ENCODE results near the gene CNTN5.

The CNTN5 gene

DNA sequence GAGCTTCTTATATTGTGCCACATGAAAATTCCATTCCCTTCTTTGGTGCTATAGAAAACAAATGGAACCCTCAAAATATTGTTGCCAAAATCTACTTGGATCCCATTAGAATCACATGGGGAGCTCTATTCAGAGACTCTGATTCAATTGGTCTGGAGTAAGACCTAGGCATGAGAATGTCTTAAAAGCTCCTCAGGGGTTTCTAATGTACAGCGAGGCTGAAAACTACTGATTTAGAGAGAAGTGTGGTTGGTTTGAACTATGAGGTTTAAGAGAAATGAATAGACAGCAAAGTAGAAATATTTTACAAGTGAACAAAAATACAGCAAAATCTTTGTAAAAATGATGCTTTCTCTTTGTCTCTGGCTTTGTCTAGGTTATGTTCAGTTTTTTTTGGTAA, 514.7 kb downstream of the CNTN5 start:
- no peak for ATAC-seq
- TF ChIP-seq ESRRG (CRISPR knock-in tag; IDR thresholded peaks at IDR 0.05): no peak
- TF ChIP-seq ISL1 (CRISPR knock-in tag; IDR thresholded peaks at IDR 0.05): no peak
- TF ChIP-seq, protein P1, sequence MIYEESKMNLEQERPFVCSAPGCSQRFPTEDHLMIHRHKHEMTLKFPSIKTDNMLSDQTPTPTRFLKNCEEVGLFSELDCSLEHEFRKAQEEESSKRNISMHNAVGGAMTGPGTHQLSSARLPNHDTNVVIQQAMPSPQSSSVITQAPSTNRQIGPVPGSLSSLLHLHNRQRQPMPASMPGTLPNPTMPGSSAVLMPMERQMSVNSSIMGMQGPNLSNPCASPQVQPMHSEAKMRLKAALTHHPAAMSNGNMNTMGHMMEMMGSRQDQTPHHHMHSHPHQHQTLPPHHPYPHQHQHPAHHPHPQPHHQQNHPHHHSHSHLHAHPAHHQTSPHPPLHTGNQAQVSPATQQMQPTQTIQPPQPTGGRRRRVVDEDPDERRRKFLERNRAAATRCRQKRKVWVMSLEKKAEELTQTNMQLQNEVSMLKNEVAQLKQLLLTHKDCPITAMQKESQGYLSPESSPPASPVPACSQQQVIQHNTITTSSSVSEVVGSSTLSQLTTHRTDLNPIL (CRISPR knock-in tag; IDR thresholded peaks at IDR 0.05; ENCODE audit: low read depth): no peak
- TF ChIP-seq ZNF70 (CRISPR knock-in tag; IDR thresholded peaks at IDR 0.05): no peak
- no peak for TF ChIP-seq ZC3H10 (CRISPR knock-in tag; IDR thresholded peaks at IDR 0.05)
- TF ChIP-seq, protein P2, sequence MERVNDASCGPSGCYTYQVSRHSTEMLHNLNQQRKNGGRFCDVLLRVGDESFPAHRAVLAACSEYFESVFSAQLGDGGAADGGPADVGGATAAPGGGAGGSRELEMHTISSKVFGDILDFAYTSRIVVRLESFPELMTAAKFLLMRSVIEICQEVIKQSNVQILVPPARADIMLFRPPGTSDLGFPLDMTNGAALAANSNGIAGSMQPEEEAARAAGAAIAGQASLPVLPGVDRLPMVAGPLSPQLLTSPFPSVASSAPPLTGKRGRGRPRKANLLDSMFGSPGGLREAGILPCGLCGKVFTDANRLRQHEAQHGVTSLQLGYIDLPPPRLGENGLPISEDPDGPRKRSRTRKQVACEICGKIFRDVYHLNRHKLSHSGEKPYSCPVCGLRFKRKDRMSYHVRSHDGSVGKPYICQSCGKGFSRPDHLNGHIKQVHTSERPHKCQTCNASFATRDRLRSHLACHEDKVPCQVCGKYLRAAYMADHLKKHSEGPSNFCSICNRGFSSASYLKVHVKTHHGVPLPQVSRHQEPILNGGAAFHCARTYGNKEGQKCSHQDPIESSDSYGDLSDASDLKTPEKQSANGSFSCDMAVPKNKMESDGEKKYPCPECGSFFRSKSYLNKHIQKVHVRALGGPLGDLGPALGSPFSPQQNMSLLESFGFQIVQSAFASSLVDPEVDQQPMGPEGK (CRISPR knock-in tag; IDR thresholded peaks at IDR 0.05; ENCODE audit: borderline replicate concordance): no peak
- TF ChIP-seq, protein P3, sequence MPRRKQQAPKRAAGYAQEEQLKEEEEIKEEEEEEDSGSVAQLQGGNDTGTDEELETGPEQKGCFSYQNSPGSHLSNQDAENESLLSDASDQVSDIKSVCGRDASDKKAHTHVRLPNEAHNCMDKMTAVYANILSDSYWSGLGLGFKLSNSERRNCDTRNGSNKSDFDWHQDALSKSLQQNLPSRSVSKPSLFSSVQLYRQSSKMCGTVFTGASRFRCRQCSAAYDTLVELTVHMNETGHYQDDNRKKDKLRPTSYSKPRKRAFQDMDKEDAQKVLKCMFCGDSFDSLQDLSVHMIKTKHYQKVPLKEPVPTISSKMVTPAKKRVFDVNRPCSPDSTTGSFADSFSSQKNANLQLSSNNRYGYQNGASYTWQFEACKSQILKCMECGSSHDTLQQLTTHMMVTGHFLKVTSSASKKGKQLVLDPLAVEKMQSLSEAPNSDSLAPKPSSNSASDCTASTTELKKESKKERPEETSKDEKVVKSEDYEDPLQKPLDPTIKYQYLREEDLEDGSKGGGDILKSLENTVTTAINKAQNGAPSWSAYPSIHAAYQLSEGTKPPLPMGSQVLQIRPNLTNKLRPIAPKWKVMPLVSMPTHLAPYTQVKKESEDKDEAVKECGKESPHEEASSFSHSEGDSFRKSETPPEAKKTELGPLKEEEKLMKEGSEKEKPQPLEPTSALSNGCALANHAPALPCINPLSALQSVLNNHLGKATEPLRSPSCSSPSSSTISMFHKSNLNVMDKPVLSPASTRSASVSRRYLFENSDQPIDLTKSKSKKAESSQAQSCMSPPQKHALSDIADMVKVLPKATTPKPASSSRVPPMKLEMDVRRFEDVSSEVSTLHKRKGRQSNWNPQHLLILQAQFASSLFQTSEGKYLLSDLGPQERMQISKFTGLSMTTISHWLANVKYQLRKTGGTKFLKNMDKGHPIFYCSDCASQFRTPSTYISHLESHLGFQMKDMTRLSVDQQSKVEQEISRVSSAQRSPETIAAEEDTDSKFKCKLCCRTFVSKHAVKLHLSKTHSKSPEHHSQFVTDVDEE (CRISPR knock-in tag; IDR thresholded peaks at IDR 0.05): no peak
- no peak for TF ChIP-seq TOX (CRISPR knock-in tag; IDR thresholded peaks at IDR 0.05; ENCODE audit: borderline replicate concordance)
- no peak for TF ChIP-seq RARB (CRISPR knock-in tag; IDR thresholded peaks at IDR 0.05)

DNA sequence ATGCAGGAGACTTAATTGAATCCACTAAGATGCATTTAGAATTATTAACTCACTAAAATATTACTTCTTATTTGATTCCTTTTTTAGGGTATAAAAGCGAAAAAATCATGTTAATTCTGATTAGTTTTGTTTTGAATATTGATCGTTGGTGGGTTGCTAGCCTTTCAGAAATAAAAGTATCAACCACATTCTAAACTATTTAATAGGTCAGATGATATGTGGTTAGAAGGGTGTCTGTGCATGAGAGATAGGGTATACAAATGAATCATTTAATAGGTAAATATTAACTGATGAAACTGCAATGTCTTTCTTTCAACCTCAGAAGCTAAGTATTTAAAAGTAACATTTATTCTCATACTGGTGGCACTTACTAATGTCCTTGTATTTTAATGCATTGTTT, 515.1 kb downstream of the CNTN5 start:
- no peak for ATAC-seq
- TF ChIP-seq ARNTL (CRISPR knock-in tag; IDR thresholded peaks at IDR 0.05; ENCODE audit: borderline replicate concordance, low read depth) (no peak), CSDC2 (CRISPR knock-in tag; IDR thresholded peaks at IDR 0.05) (no peak), TOX (CRISPR knock-in tag; IDR thresholded peaks at IDR 0.05; ENCODE audit: borderline replicate concordance) (no peak), ZNF565 (CRISPR knock-in tag; conservative IDR thresholded peaks at IDR 0.05; ENCODE audit: low read depth) (no peak), ZNF70 (CRISPR knock-in tag; IDR thresholded peaks at IDR 0.05) (no peak), OSR1 (CRISPR knock-in tag; IDR thresholded peaks at IDR 0.05) (no peak), BACH2 (CRISPR knock-in tag; IDR thresholded peaks at IDR 0.05; ENCODE audit: borderline replicate concordance) (no peak), RARB (CRISPR knock-in tag; IDR thresholded peaks at IDR 0.05) (no peak), ISL1 (CRISPR knock-in tag; IDR thresholded peaks at IDR 0.05) (no peak), GLIS3 (CRISPR knock-in tag; IDR thresholded peaks at IDR 0.05) (no peak), ESRRG (CRISPR knock-in tag; IDR thresholded peaks at IDR 0.05) (no peak), ZNF8 (CRISPR knock-in tag; IDR thresholded peaks at IDR 0.05) (no peak)
- TF ChIP-seq, protein P4, sequence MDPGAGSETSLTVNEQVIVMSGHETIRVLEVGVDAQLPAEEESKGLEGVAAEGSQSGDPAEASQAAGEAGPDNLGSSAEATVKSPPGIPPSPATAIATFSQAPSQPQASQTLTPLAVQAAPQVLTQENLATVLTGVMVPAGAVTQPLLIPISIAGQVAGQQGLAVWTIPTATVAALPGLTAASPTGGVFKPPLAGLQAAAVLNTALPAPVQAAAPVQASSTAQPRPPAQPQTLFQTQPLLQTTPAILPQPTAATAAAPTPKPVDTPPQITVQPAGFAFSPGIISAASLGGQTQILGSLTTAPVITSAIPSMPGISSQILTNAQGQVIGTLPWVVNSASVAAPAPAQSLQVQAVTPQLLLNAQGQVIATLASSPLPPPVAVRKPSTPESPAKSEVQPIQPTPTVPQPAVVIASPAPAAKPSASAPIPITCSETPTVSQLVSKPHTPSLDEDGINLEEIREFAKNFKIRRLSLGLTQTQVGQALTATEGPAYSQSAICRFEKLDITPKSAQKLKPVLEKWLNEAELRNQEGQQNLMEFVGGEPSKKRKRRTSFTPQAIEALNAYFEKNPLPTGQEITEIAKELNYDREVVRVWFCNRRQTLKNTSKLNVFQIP (CRISPR knock-in tag; IDR thresholded peaks at IDR 0.05; ENCODE audit: borderline replicate concordance, low read depth): no peak
- TF ChIP-seq, protein P2 (CRISPR knock-in tag; IDR thresholded peaks at IDR 0.05; ENCODE audit: borderline replicate concordance): no peak
- TF ChIP-seq, protein P3 (CRISPR knock-in tag; IDR thresholded peaks at IDR 0.05): no peak
- TF ChIP-seq, protein P5, sequence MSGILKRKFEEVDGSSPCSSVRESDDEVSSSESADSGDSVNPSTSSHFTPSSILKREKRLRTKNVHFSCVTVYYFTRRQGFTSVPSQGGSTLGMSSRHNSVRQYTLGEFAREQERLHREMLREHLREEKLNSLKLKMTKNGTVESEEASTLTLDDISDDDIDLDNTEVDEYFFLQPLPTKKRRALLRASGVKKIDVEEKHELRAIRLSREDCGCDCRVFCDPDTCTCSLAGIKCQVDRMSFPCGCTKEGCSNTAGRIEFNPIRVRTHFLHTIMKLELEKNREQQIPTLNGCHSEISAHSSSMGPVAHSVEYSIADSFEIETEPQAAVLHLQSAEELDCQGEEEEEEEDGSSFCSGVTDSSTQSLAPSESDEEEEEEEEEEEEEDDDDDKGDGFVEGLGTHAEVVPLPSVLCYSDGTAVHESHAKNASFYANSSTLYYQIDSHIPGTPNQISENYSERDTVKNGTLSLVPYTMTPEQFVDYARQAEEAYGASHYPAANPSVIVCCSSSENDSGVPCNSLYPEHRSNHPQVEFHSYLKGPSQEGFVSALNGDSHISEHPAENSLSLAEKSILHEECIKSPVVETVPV (CRISPR knock-in tag; IDR thresholded peaks at IDR 0.05): no peak
- TF ChIP-seq, protein P1 (CRISPR knock-in tag; IDR thresholded peaks at IDR 0.05; ENCODE audit: low read depth): no peak

Measured in SK-N-SH treated with all-trans-retinoic acid at 6 μM for 48 hours (cell line).